ENCODE results near the gene HP1BP3. TPM values are rescaled to one million over a fixed set of nuclear protein-coding genes. Genes with fewer than 3 reads are reported as not detected.

HP1BP3 gene
- total RNA-seq, 1 experiment from 2014 or later: 227 TPM

Other genes with a start within 250 kb of the HP1BP3 start
- 0.15 TPM in 1 of 2 replicates, not detected in the other for gene FAM43B, start 234.7 kb downstream of the HP1BP3 start, total RNA-seq (2014; rRNA removed; shearing (Covaris generic); ENCODE audit: low replicate concordance)
- not detected in 2 replicates for gene CDA, start 198.2 kb downstream of the HP1BP3 start, total RNA-seq (2014; rRNA removed; shearing (Covaris generic); ENCODE audit: low replicate concordance)
- 73.3 and 84.0 TPM in 2 replicates for gene PINK1, start 153.8 kb downstream of the HP1BP3 start, total RNA-seq (2014; rRNA removed; shearing (Covaris generic); ENCODE audit: low replicate concordance)
- 307 and 434 TPM in 2 replicates for gene DDOST, start 125.9 kb downstream of the HP1BP3 start, total RNA-seq (2014; rRNA removed; shearing (Covaris generic); ENCODE audit: low replicate concordance)
- gene KIF17, start 69.3 kb downstream of the HP1BP3 start, total RNA-seq (2014; rRNA removed; shearing (Covaris generic); ENCODE audit: low replicate concordance): 0.03 TPM in 1 of 2 replicates, not detected in the other
- gene SH2D5, start 54.6 kb downstream of the HP1BP3 start, total RNA-seq (2014; rRNA removed; shearing (Covaris generic); ENCODE audit: low replicate concordance): 1.7 and 2.4 TPM in 2 replicates